KOPT-K1 (cell line): ENCODE data around the gene RRM2.

ENCODE experiments used
- H3K27ac ChIP-seq: fragments of 200-600 bp; sonication (generic); 2 replicates; pipeline ENCODE4 v1.5.1; 2016; ENCODE audit warnings: antibody characterized with exemption, mild to moderate bottlenecking, low read depth, low read length; ENCODE audit not compliant: poor library complexity, severe bottlenecking
- H3K36me3 ChIP-seq: fragments of 200-600 bp; sonication (generic); 2 replicates; pipeline ENCODE4 v1.5.1; 2017; ENCODE audit warnings: antibody characterized with exemption, mild to moderate bottlenecking, low read length, moderate library complexity; ENCODE audit not compliant: insufficient read depth
- H3K9me3 ChIP-seq: fragments of 200-600 bp; sonication (generic); 2 replicates; pipeline ENCODE4 v1.5.1; 2017; ENCODE audit warnings: antibody characterized with exemption, low read length, mild to moderate bottlenecking; ENCODE audit not compliant: insufficient read depth, poor library complexity, severe bottlenecking

The RRM2 gene

GRCh38 chr2:10165861-10166675, 43.5 kb downstream of the RRM2 start:
- Histone ChIP-seq H3K9me3 (no peaks in the 10 kb centered on the region), H3K36me3 (peaks cover 77% of the 10 kb centered on the region)

GRCh38 chr2:10166676-10167292, 44.2 kb downstream of the RRM2 start:
- H3K27ac ChIP-seq: no peak overlapping the region
- H3K9me3 ChIP-seq: no peaks in the 10 kb centered on the region
- H3K36me3 ChIP-seq: peaks cover 77% of the 10 kb centered on the region

More at GRCh38 chr2:10165861-10166675, 43.5 kb downstream of the RRM2 start:
- H3K27ac ChIP-seq: no peak overlapping the region

GRCh38 chr2:10167316-10167715, 44.8 kb downstream of the RRM2 start:
- Histone ChIP-seq H3K36me3 (peaks cover 77% of the 10 kb centered on the region), H3K27ac (no peak overlapping the region), H3K9me3 (no peaks in the 10 kb centered on the region)

GRCh38 chr2:10168221-10168620, 45.7 kb downstream of the RRM2 start:
- peaks cover 83% of the 10 kb centered on the region for H3K36me3 ChIP-seq
- no peak overlapping the region for H3K27ac ChIP-seq
- H3K9me3 ChIP-seq: no peaks in the 10 kb centered on the region

- no peak overlapping the region for H3K27ac ChIP-seq
These were observed 46.6 kb downstream of the RRM2 start for GRCh38 chr2:10169053-10169578.

GRCh38 chr2:10169581-10169980, 47.0 kb downstream of the RRM2 start:
- Histone ChIP-seq H3K36me3 (peaks cover 84% of the 10 kb centered on the region), H3K27ac (no peak overlapping the region)

More at GRCh38 chr2:10169053-10169578, 46.6 kb downstream of the RRM2 start:
- Histone ChIP-seq H3K36me3 (peaks cover 87% of the 10 kb centered on the region), H3K9me3 (no peaks in the 10 kb centered on the region)

GRCh38 chr2:10170256-10170655, 47.7 kb downstream of the RRM2 start:
- Histone ChIP-seq H3K9me3 (no peaks in the 10 kb centered on the region), H3K27ac (no peak overlapping the region), H3K36me3 (peaks cover 81% of the 10 kb centered on the region)

More at GRCh38 chr2:10169581-10169980, 47.0 kb downstream of the RRM2 start:
- H3K9me3 ChIP-seq: no peaks in the 10 kb centered on the region

- no peak overlapping the region for H3K27ac ChIP-seq
- H3K9me3 ChIP-seq: no peaks in the 10 kb centered on the region
- H3K36me3 ChIP-seq: peaks cover 72% of the 10 kb centered on the region
These were observed 48.7 kb downstream of the RRM2 start for GRCh38 chr2:10171006-10171800.

GRCh38 chr2:10172033-10172871, 49.7 kb downstream of the RRM2 start:
- H3K27ac ChIP-seq: no peak overlapping the region
- no peaks in the 10 kb centered on the region for H3K9me3 ChIP-seq
- H3K36me3 ChIP-seq: peaks cover 67% of the 10 kb centered on the region

- Histone ChIP-seq H3K36me3 (peaks cover 64% of the 10 kb centered on the region), H3K9me3 (no peaks in the 10 kb centered on the region), H3K27ac (no peak overlapping the region)
These were observed 50.9 kb downstream of the RRM2 start for GRCh38 chr2:10173258-10174005.

- H3K36me3 ChIP-seq: peaks cover 70% of the 10 kb centered on the region
- no peaks in the 10 kb centered on the region for H3K9me3 ChIP-seq
- H3K27ac ChIP-seq: no peak overlapping the region
These were observed 51.6 kb downstream of the RRM2 start for GRCh38 chr2:10174173-10174572.

GRCh38 chr2:10175441-10175840, 52.9 kb downstream of the RRM2 start:
- no peak overlapping the region for H3K27ac ChIP-seq
- peaks cover 70% of the 10 kb centered on the region for H3K36me3 ChIP-seq
- no peaks in the 10 kb centered on the region for H3K9me3 ChIP-seq

GRCh38 chr2:10178751-10179150, 56.2 kb downstream of the RRM2 start:
- Histone ChIP-seq H3K27ac (no peak overlapping the region), H3K36me3 (peaks cover 60% of the 10 kb centered on the region), H3K9me3 (no peaks in the 10 kb centered on the region)

GRCh38 chr2:10179422-10179821, 56.9 kb downstream of the RRM2 start:
- Histone ChIP-seq H3K27ac (no peak overlapping the region), H3K36me3 (peaks cover 59% of the 10 kb centered on the region)

More at GRCh38 chr2:10179422-10179821, 56.9 kb downstream of the RRM2 start:
- no peaks in the 10 kb centered on the region for H3K9me3 ChIP-seq
